Measurements from ENCODE around the gene VAV2. TPM values are rescaled to one million over a fixed set of nuclear protein-coding genes. Genes with fewer than 3 reads are reported as not detected.
A peak's percentile ranks its signal among the peaks of the same experiment; 100 is the strongest.

VAV2 gene
- total and polyA plus RNA-seq, 12 donors, result 3.3 to 96.2 (median 31.2) TPM

GRCh38 chr9:133892193-133892920 is 99.8 kb downstream of the VAV2 start:
- no peak overlapping the region for H3K27ac ChIP-seq
- no peaks in the 10 kb centered on the region for H3K27me3 ChIP-seq
- H3K4me1 ChIP-seq (replicated peaks in 1 of 2), result peaks cover 0 to 13% of the 10 kb centered on the region in 2 donors
- no peak for DNase-seq
- no peaks in the 10 kb centered on the region for H3K9me3 ChIP-seq (replicated peaks in 1 of 3)
- no peak overlapping the region for H3K4me3 ChIP-seq
- H3K36me3 ChIP-seq (replicated peaks in 1 of 2), result no peaks in the 10 kb centered on the region
- 75 to 82% (median 79%) methylated on average over 16 to 17 of the region's 17 CpGs for WGBS, 4 donors
- intact Hi-C loops (cut with DNase I), result no loop called here
- TF ChIP-seq CTCF (IDR thresholded peaks at IDR 0.05) (no peak), POLR2A (IDR thresholded peaks at IDR 0.05) (no peak)

DNA sequence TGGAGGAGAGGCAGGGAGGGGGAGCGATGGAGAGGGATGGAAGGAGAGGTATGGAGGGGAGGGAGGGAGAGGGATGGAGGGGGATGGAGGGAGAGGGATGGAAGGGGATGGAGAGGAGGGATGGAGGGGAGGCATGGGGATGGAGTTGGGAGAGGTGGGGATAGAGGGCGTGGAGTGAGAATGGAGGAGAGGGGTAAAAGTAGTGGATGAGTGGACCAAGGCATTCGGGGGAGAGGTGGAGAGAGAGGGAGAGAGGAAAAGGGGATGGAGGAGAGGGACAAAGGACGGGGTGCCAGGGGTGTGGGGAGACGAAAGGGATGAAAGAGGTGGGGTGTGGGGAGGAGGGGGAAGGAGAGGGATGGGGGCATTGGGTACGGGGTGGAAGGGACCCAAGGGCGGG is 100.4 kb downstream of the VAV2 start:
- no peak for DNase-seq
- no peak overlapping the region for H3K27ac ChIP-seq
- peaks cover 0 to 13% of the 10 kb centered on the region in 2 donors for H3K4me1 ChIP-seq (replicated peaks in 1 of 2)
- TF ChIP-seq POLR2A (IDR thresholded peaks at IDR 0.05), result no peak
- no peak for TF ChIP-seq CTCF (IDR thresholded peaks at IDR 0.05)
- H3K9me3 ChIP-seq (replicated peaks in 1 of 3), result no peaks in the 10 kb centered on the region
- intact Hi-C loops (cut with DNase I), result no loop called here
- no peaks in the 10 kb centered on the region for H3K36me3 ChIP-seq (replicated peaks in 1 of 2)
- no peaks in the 10 kb centered on the region for H3K27me3 ChIP-seq
- WGBS, 4 donors, result 92 to 98% (median 96%) methylated on average over 5 to 7 of the region's 7 CpGs
- H3K4me3 ChIP-seq, result no peak overlapping the region

GRCh38 chr9:133890583-133890982 is 101.5 kb downstream of the VAV2 start:
- intact Hi-C loops (cut with DNase I), result no loop called here
- 88 to 96% (median 93%) methylated on average over 4 to 8 of the region's 8 CpGs for WGBS, 4 donors
- DNase-seq, result no peak
- no peaks in the 10 kb centered on the region for H3K27me3 ChIP-seq
- TF ChIP-seq POLR2A (IDR thresholded peaks at IDR 0.05) (no peak), CTCF (IDR thresholded peaks at IDR 0.05) (no peak)
- H3K27ac ChIP-seq, result peak overlapping the region in 1 of 5 donors; percentile 89
- no peaks in the 10 kb centered on the region for H3K36me3 ChIP-seq (replicated peaks in 1 of 2)
- no peaks in the 10 kb centered on the region for H3K9me3 ChIP-seq (replicated peaks in 1 of 3)
- no peak overlapping the region for H3K4me3 ChIP-seq
- peaks cover 2 to 20% of the 10 kb centered on the region in 2 donors for H3K4me1 ChIP-seq (replicated peaks in 1 of 2)

DNA sequence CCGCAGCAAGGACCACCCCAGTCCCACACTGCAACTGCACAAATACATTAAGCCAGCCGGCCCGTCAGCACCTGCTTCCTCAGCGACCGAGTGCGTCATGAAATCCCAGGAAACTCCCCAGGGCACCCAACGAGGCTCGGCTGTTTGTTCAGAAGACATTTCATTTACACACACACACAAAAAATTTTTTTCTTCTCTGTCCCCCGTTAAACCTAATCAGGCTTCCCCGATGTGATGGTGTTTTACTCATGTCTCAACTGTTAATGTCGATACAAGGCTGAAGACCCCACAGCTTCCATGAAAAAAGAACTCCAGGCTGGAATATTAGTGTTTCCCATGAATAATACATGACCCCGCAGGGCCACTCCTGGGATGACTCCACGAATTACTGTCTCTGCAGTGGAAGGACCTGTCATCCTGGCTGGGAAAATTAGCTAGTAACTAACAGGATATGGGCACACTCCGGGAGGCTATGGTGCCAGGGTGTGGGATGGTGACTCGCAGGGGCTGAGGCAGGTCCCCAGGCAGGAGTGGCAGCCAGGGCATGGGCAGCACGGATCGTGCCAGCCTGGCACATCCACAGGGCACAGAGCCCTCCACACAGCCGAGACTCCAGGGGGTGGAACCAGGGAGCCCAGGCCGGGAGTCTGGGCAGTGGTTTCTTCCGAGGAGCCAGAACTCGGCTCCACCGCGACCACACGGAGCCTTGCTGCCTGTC is 102.4 kb downstream of the VAV2 start:
- Histone ChIP-seq H3K36me3 (replicated peaks in 1 of 2) (no peaks in the 10 kb centered on the region), H3K27ac (peak overlapping the region in 2 of 5 donors; percentile 38 to 89), H3K4me3 (no peak overlapping the region), H3K27me3 (no peaks in the 10 kb centered on the region), H3K9me3 (replicated peaks in 1 of 3) (no peaks in the 10 kb centered on the region), H3K4me1 (replicated peaks in 1 of 2) (peaks cover 11 to 26% of the 10 kb centered on the region in 2 donors)
- TF ChIP-seq CTCF (IDR thresholded peaks at IDR 0.05) (no peak), POLR2A (IDR thresholded peaks at IDR 0.05) (no peak)
- peak in 1 of 7 donors; percentile 83 for DNase-seq
- WGBS, 4 donors, result 82 to 90% (median 84%) methylated on average over 15 to 24 of the region's 24 CpGs
- intact Hi-C loops (cut with DNase I), result no loop called here

Data from adrenal gland (tissue), 12 donors.